Measurements from ENCODE around the gene NUDT14. TPM values are rescaled to one million over a fixed set of nuclear protein-coding genes. Genes with fewer than 3 reads are reported as not detected.

Gene NUDT14
- total and polyA plus RNA-seq, 3 experiments from 2014 or later, result 6.7 to 12.4 (median 6.9) TPM

DNA sequence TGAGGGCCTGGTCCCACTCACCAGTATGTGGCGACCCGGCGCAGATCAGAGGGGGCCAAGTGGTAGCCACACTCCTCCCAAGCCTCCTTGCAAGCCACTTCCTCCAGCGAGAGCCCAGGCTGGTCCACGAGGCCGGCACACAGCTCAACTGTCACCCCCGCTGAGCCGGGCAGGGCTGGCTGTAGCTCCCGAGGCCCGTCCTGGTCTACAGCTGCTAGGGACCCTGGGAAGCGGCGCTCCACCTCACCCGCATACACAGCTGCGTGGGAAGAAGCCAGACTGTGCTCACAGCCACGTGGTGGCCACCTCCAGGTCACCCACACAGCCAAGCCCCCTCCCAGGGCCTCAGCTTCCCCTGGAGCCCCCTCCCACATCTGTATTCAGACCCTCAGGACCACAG is 4.6 kb downstream of the NUDT14 start:
- H3K4me3 Mint-ChIP-seq, result peak overlapping the region in 2 of 7 donors; percentile 7 to 66
- no peaks in the 10 kb centered on the region for H3K9me3 ChIP-seq (ENCODE audit: low read length)
- ChIA-PET POLR2A (no interaction called here), CTCF (no interaction called here)
- H3K27ac Mint-ChIP-seq, result no peak overlapping the region
- peaks cover 11 to 38% (median 13%) of the 10 kb centered on the region in 3 donors for H3K4me1 Mint-ChIP-seq
- H3K27me3 ChIP-seq (ENCODE audit: insufficient read depth, low read length, poor library complexity, severe bottlenecking), result no peaks in the 10 kb centered on the region
- peaks cover 2 to 3% of the 10 kb centered on the region in 2 donors for H3K27me3 Mint-ChIP-seq
- H3K4me1 ChIP-seq (ENCODE audit: insufficient read depth, low read length), result peaks cover 22% of the 10 kb centered on the region
- no peaks in the 10 kb centered on the region for H3K36me3 ChIP-seq (ENCODE audit: insufficient read depth, low read length)
- no peak for DNase-seq
- H3K36me3 Mint-ChIP-seq, result no peaks in the 10 kb centered on the region
- no peak overlapping the region for H3K27ac ChIP-seq (ENCODE audit: low read depth, low read length)
- H3K4me3 ChIP-seq (ENCODE audit: low read length), result no peak overlapping the region
- no peaks in the 10 kb centered on the region for H3K9me3 Mint-ChIP-seq

DNA sequence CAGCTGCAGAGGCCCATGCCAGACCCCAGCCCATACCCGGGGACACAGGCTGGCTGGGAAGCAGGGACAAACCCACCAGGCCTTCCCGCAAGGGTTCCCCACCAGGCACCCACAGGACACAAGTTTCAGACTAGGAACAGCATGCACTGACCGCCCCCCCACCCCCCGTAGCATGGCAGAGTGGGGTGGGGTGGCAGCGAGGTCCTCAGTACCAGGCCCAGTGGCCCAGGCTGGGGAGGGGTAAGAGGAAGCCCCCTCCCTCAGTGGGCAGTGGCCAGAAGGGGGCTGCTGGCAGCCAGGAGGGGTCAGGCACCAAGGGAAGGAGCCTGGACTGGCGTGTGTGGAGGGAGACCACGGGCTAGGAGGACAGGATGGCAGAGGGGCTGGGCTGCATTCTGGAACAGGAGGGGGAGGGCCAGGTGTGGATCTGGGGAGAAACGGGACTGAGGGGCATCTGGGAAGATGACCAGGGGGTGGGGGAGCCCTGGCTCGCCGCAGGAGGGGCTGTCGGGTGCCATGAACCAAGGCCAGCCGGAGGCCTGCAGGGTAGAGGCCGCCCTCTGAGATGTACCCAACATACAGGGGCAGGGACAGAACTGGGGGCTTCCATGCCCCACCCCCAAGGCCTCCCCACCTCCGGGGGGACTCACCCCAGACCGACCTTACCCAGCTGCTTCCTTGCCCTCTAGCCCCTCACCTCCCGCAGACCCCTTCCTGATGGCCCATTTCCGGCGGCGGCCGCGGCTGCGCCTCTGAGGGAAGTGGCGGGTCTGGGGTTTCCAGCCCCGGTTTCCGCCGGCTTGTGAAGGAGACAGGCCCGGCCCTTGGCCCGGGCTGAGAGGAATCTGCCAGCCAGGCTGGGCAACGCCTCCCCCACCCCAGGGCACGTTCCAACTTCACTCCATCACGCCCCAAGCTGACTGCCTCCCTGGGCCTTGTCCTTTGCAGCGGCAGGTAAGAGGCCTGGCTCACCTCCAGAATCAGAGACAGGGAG is 6.9 kb downstream of the NUDT14 start:
- no peaks in the 10 kb centered on the region for H3K9me3 Mint-ChIP-seq
- DNase-seq, result peak in 4 of 5 donors; percentile 30 to 63 (median 44)
- peak overlapping the region in 6 of 7 donors; percentile 32 to 62 (median 46) for H3K4me3 Mint-ChIP-seq
- peaks cover 10% of the 10 kb centered on the region for H3K27me3 ChIP-seq (ENCODE audit: insufficient read depth, low read length, poor library complexity, severe bottlenecking)
- H3K4me3 ChIP-seq (ENCODE audit: low read length), result no peak overlapping the region
- H3K9me3 ChIP-seq (ENCODE audit: low read length), result no peaks in the 10 kb centered on the region
- no peaks in the 10 kb centered on the region for H3K36me3 Mint-ChIP-seq
- H3K27ac ChIP-seq (ENCODE audit: low read depth, low read length), result no peak overlapping the region
- ChIA-PET CTCF (no interaction called here), POLR2A (interaction anchor here (0.6 kb wide), 1 partner anchor 128 kb away, joined by 3 read pairs; no protein-coding TSS in a partner anchor)
- peaks cover 6 to 16% of the 10 kb centered on the region in 2 donors for H3K27me3 Mint-ChIP-seq
- H3K4me1 ChIP-seq (ENCODE audit: insufficient read depth, low read length), result peaks cover 28% of the 10 kb centered on the region
- peaks cover 11 to 42% (median 20%) of the 10 kb centered on the region in 3 donors for H3K4me1 Mint-ChIP-seq
- H3K36me3 ChIP-seq (ENCODE audit: insufficient read depth, low read length), result no peaks in the 10 kb centered on the region
- H3K27ac Mint-ChIP-seq, result peak overlapping the region in 7 of 8 donors; percentile 15 to 66 (median 46)

DNA sequence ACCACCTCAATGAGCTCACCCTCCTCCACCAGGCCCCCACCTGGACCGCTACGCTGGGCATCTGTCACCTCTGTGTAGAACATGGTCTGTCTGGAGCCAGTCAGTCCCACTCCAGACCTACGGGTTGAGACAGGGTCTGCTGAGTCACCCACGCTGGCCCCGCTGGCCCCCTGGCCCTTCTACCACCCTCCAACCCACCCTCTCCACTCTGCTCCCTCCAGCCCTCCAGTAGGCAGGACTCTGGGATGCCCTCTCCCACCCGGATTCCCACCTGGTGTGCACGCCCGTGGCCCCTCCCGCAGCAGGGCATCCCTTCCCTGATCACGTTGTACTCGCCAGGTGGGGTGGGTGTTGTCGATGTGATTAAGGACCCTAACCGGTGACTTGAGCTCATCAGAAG is 8.0 kb downstream of the NUDT14 start:
- no peaks in the 10 kb centered on the region for H3K9me3 Mint-ChIP-seq
- H3K27ac Mint-ChIP-seq, result no peak overlapping the region
- Histone ChIP-seq H3K36me3 (ENCODE audit: insufficient read depth, low read length) (no peaks in the 10 kb centered on the region), H3K27me3 (ENCODE audit: insufficient read depth, low read length, poor library complexity, severe bottlenecking) (peaks cover 10% of the 10 kb centered on the region), H3K4me1 (ENCODE audit: insufficient read depth, low read length) (peaks cover 28% of the 10 kb centered on the region), H3K27ac (ENCODE audit: low read depth, low read length) (no peak overlapping the region), H3K4me3 (ENCODE audit: low read length) (no peak overlapping the region), H3K9me3 (ENCODE audit: low read length) (no peaks in the 10 kb centered on the region)
- no peak for DNase-seq
- peaks cover 11 to 43% (median 20%) of the 10 kb centered on the region in 3 donors for H3K4me1 Mint-ChIP-seq
- CTCF ChIA-PET, result interaction anchor here (1.4 kb wide), 1 partner anchor 9 kb away, joined by 3 read pairs; no protein-coding TSS in a partner anchor
- POLR2A ChIA-PET, result no interaction called here
- H3K27me3 Mint-ChIP-seq, result peaks cover 6 to 18% of the 10 kb centered on the region in 2 donors
- no peak overlapping the region for H3K4me3 Mint-ChIP-seq
- no peaks in the 10 kb centered on the region for H3K36me3 Mint-ChIP-seq

DNA sequence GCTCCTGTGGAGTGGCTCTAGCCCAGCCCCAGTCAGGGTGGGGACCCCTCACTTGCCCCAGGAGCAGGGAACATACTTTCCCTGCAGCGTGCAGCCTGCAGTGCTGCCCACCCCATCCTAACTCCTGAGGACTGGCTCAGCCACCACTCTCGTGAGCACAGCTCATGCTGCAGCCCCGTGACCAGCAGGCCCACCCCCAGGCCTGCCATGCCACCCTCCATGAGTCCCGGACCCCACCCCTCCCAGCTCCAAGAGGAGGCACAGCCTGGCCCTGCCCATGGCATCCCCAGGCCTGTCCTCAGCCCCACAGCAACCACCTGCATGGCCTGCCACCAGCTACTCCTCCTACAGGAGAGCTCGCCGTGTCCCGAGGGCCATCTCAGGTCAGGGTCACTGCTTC is 8.6 kb downstream of the NUDT14 start:
- H3K36me3 ChIP-seq (ENCODE audit: insufficient read depth, low read length), result no peaks in the 10 kb centered on the region
- Mint-ChIP-seq H3K4me1 (peaks cover 11 to 43% (median 20%) of the 10 kb centered on the region in 3 donors), H3K4me3 (no peak overlapping the region), H3K9me3 (no peaks in the 10 kb centered on the region), H3K27me3 (peaks cover 5 to 18% of the 10 kb centered on the region in 2 donors), H3K36me3 (no peaks in the 10 kb centered on the region), H3K27ac (peak overlapping the region in 1 of 8 donors; percentile 33)
- H3K27me3 ChIP-seq (ENCODE audit: insufficient read depth, low read length, poor library complexity, severe bottlenecking), result peaks cover 10% of the 10 kb centered on the region
- DNase-seq, result no peak
- peaks cover 28% of the 10 kb centered on the region for H3K4me1 ChIP-seq (ENCODE audit: insufficient read depth, low read length)
- ChIA-PET POLR2A (no interaction called here), CTCF (interaction anchor here (1.4 kb wide), 1 partner anchor 10 kb away, joined by 3 read pairs; no protein-coding TSS in a partner anchor)
- H3K9me3 ChIP-seq (ENCODE audit: low read length), result no peaks in the 10 kb centered on the region
- H3K27ac ChIP-seq (ENCODE audit: low read depth, low read length), result no peak overlapping the region
- H3K4me3 ChIP-seq (ENCODE audit: low read length), result no peak overlapping the region

DNA sequence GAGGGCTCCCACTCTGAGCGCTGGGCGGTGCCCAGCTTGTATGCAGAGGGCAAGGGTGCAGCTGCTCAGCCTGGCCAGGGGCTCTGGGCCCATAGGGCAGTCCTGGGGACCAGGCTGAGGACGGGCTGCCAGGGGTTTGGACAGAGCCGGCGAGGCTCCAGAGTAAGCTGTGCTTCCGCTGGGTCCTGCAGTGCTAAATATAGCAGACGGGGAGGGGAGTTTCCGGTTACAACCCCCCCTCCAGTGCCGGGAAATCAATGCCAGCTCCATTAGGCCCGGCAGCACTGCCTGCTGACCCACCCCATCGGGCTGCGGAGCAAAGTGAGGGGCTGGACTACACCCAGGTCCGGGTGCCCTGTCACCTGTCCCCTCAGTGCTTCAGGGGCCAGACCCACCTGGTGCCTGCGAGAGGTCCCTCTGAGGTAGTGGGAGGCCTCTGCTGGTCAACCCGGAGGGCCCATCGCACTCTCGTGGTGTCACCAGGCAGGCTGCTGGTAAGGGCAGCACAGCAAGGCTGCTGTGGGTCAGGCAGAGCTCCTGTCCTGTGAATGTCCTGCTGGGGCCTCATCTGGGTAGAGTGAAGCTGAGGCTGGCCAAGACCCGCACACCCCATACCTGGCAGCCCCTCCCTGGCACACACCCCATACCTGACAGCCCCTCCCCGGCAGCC is 10.0 kb downstream of the NUDT14 start:
- Histone ChIP-seq H3K9me3 (ENCODE audit: low read length) (no peaks in the 10 kb centered on the region), H3K27me3 (ENCODE audit: insufficient read depth, low read length, poor library complexity, severe bottlenecking) (peaks cover 15% of the 10 kb centered on the region), H3K4me3 (ENCODE audit: low read length) (no peak overlapping the region), H3K4me1 (ENCODE audit: insufficient read depth, low read length) (peaks cover 28% of the 10 kb centered on the region), H3K27ac (ENCODE audit: low read depth, low read length) (no peak overlapping the region), H3K36me3 (ENCODE audit: insufficient read depth, low read length) (no peaks in the 10 kb centered on the region)
- peak overlapping the region in 1 of 7 donors; percentile 44 for H3K4me3 Mint-ChIP-seq
- DNase-seq, result no peak
- H3K4me1 Mint-ChIP-seq, result peaks cover 11 to 40% (median 20%) of the 10 kb centered on the region in 3 donors
- POLR2A ChIA-PET, result no interaction called here
- H3K36me3 Mint-ChIP-seq, result no peaks in the 10 kb centered on the region
- peaks cover 11 to 25% of the 10 kb centered on the region in 2 donors for H3K27me3 Mint-ChIP-seq
- no peak overlapping the region for H3K27ac Mint-ChIP-seq
- no peaks in the 10 kb centered on the region for H3K9me3 Mint-ChIP-seq
- CTCF ChIA-PET, result interaction anchor here (0.6 to 1.5 kb wide), 2 partner anchors 24 to 124 kb away, joined by 3 read pairs; no protein-coding TSS in a partner anchor

DNA sequence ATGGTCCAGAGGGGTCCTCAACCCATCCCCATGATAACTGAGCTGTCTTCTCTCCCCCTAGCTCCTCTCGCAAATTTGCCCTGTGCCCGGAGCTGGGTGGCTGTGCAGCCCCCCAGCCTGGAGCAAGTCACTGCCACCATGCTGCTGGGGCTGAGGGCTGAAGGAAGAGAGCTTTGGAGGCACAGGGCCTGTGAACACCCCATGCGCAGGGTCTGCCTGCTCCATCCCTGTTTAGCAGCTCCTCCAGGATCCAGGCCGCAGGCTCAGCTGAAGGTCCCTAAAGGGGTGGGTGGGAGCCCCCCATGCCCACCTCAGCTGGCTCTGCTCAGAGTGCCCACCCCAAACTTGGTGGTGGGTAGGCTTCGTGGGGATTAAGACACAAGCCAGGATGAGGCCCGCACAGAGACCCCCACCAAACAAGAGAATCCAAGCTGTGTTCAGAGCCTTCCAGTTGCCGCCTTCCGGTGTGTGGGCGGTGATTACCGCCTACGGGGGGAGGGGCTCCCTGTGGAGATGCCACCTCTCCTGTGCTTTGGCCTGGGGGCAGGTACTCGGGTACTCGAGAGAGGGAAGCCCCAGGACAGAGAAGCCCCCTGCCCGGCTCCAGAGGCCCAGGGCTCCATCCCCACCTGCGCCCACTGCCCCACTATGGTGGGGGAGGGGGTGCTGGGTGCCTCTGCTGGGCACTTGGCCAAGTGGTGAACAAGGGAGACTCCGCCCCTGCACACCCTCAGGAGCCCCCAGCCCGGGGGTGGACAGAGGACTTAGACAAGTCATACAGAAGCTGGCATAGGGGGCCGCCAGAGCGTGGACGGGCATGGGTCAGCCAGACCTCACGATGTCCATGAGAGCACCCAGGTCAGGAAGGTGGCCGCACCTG is 11.1 kb downstream of the NUDT14 start:
- DNase-seq, result no peak
- POLR2A ChIA-PET, result no interaction called here

DNA sequence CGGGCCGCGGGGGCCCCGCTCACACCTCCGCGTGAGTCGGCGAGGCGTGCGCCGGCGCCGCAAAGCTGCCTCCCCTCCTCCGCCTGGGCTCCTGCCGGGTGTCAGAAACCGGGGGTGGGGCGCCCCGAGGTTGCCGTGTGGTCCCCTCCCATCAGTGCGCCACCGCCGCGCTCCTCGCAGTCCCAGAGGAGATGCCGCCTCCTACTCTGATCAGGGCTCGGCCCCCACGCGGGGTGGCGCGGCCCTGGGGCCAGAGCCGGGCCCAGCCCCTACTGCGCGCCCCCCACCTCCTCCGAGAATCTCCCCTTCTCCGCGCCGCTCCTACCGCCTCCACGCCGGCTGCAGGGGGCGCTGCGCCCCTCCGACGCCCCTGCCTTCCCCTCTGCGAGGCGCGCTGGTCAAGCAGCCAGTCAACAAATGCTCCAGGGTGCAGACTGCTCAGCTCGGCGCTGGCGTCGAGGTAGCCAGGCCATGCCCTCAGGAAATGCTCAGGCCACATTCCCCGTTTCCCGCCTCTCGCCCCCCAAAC is 12.1 kb downstream of the NUDT14 start:
- Mint-ChIP-seq H3K27ac (no peak overlapping the region), H3K4me3 (peak overlapping the region in 6 of 7 donors; percentile 39 to 80 (median 68)), H3K27me3 (peaks cover 13 to 31% of the 10 kb centered on the region in 2 donors), H3K4me1 (peaks cover 0 to 26% (median 8%) of the 10 kb centered on the region in 3 donors), H3K36me3 (no peaks in the 10 kb centered on the region), H3K9me3 (no peaks in the 10 kb centered on the region)
- DNase-seq, result peak in 3 of 5 donors; percentile 14 to 30 (median 22)
- Histone ChIP-seq H3K27ac (ENCODE audit: low read depth, low read length) (no peak overlapping the region), H3K27me3 (ENCODE audit: insufficient read depth, low read length, poor library complexity, severe bottlenecking) (peaks cover 15% of the 10 kb centered on the region), H3K9me3 (ENCODE audit: low read length) (no peaks in the 10 kb centered on the region), H3K36me3 (ENCODE audit: insufficient read depth, low read length) (no peaks in the 10 kb centered on the region), H3K4me1 (ENCODE audit: insufficient read depth, low read length) (peaks cover 16% of the 10 kb centered on the region), H3K4me3 (ENCODE audit: low read length) (no peak overlapping the region)
- ChIA-PET CTCF (interaction anchor here (1.3 to 1.7 kb wide), 3 partner anchors 13 to 25 kb away, joined by 3 to 5 read pairs (median 5); no protein-coding TSS in a partner anchor), POLR2A (interaction anchor here (0.6 kb wide), 1 partner anchor 26 kb away, joined by 7 read pairs; no protein-coding TSS in a partner anchor)

More for the DNA sequence above, 11.1 kb downstream of the NUDT14 start:
- no peaks in the 10 kb centered on the region for H3K9me3 ChIP-seq (ENCODE audit: low read length)
- Mint-ChIP-seq H3K4me1 (peaks cover 10 to 35% (median 16%) of the 10 kb centered on the region in 3 donors), H3K27ac (peak overlapping the region in 1 of 8 donors; percentile 61), H3K36me3 (no peaks in the 10 kb centered on the region), H3K9me3 (no peaks in the 10 kb centered on the region), H3K27me3 (peaks cover 13 to 31% of the 10 kb centered on the region in 2 donors), H3K4me3 (peak overlapping the region; percentile 48 to 87 (median 74))
- H3K4me1 ChIP-seq (ENCODE audit: insufficient read depth, low read length), result peaks cover 25% of the 10 kb centered on the region
- CTCF ChIA-PET, result interaction anchor here (1.3 to 1.7 kb wide), 3 partner anchors 14 to 25 kb away, joined by 3 to 5 read pairs (median 5); no protein-coding TSS in a partner anchor
- H3K27me3 ChIP-seq (ENCODE audit: insufficient read depth, low read length, poor library complexity, severe bottlenecking), result peaks cover 15% of the 10 kb centered on the region
- no peak overlapping the region for H3K27ac ChIP-seq (ENCODE audit: low read depth, low read length)
- H3K36me3 ChIP-seq (ENCODE audit: insufficient read depth, low read length), result no peaks in the 10 kb centered on the region
- H3K4me3 ChIP-seq (ENCODE audit: low read length), result no peak overlapping the region

Data from CD8-positive, alpha-beta memory T cell (primary cell).